ENCODE results near the gene NLRP3. TPM values are rescaled to one million over a fixed set of nuclear protein-coding genes. Genes with fewer than 3 reads are reported as not detected.

NLRP3 gene
- total RNA-seq, 4 donors from 2014 or later = 0.29 to 0.56 (median 0.47) TPM

DNA sequence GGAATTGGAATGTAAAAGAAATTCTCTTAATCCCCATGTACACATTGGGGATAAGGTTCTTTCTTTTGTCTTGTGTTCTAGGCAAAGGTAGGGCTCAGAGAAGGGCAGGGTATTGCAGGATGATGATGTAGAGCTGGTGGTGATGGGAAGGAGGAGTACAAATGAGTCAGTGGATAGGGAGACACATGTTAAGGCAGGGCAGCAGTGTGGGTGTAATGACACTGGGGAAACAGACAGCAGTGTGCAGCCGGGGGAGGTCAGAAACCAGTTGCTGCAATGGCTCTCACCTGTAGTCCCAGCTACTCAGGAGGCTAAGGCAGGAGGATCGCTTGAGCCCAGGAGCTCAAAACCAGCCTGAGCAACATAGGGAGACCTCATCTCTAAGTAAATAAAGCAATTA, 5.1 kb downstream of the NLRP3 start:
- Histone ChIP-seq H3K36me3 (no peaks in the 10 kb centered on the region), H3K4me1 (no peaks in the 10 kb centered on the region), H3K9me3 (no peaks in the 10 kb centered on the region), H3K4me3 (no peak overlapping the region), H3K27ac (no peak overlapping the region), H3K27me3 (no peaks in the 10 kb centered on the region)
- TF ChIP-seq, protein P1, sequence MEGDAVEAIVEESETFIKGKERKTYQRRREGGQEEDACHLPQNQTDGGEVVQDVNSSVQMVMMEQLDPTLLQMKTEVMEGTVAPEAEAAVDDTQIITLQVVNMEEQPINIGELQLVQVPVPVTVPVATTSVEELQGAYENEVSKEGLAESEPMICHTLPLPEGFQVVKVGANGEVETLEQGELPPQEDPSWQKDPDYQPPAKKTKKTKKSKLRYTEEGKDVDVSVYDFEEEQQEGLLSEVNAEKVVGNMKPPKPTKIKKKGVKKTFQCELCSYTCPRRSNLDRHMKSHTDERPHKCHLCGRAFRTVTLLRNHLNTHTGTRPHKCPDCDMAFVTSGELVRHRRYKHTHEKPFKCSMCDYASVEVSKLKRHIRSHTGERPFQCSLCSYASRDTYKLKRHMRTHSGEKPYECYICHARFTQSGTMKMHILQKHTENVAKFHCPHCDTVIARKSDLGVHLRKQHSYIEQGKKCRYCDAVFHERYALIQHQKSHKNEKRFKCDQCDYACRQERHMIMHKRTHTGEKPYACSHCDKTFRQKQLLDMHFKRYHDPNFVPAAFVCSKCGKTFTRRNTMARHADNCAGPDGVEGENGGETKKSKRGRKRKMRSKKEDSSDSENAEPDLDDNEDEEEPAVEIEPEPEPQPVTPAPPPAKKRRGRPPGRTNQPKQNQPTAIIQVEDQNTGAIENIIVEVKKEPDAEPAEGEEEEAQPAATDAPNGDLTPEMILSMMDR (IDR thresholded peaks at IDR 0.05 in 4 of 5, conservative IDR thresholded peaks at IDR 0.05 in 1 of 5) = no peak
- no peak for TF ChIP-seq POLR2A (IDR thresholded peaks at IDR 0.05)
- in situ Hi-C loops (cut with MboI; ENCODE audit: low sequenced_read_pairs in 4 of 4) = no loop called here
- DNase-seq (no peak), ATAC-seq (no peak)
- intact Hi-C loops (cut with DNase I; ENCODE audit: low total_unique reads) = no loop called here

DNA sequence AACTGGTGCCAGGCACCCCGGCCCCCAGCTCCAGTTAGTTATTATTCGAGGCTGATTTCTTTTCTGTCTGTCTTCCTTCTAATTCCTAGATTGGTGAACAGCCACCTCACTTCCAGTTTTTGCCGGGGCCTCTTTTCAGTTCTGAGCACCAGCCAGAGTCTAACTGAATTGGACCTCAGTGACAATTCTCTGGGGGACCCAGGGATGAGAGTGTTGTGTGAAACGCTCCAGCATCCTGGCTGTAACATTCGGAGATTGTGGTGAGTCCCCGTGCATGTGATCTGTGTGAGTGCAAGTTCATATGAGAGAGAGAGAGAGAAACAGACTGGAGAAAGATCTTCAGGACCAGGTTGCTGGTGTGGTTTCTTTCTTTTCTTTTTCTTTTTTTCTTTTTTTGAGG, 13.5 kb downstream of the NLRP3 start:
- H3K27ac ChIP-seq = no peak overlapping the region
- intact Hi-C loops (cut with DNase I; ENCODE audit: low total_unique reads) (no loop called here), in situ Hi-C loops (cut with MboI; ENCODE audit: low sequenced_read_pairs in 4 of 4) (no loop called here)
- no peaks in the 10 kb centered on the region for H3K9me3 ChIP-seq
- ATAC-seq = peak in 1 of 2 donors; percentile 30
- no peak overlapping the region for H3K4me3 ChIP-seq
- no peaks in the 10 kb centered on the region for H3K4me1 ChIP-seq
- TF ChIP-seq, protein P1 (IDR thresholded peaks at IDR 0.05 in 4 of 5, conservative IDR thresholded peaks at IDR 0.05 in 1 of 5) = no peak
- TF ChIP-seq POLR2A (IDR thresholded peaks at IDR 0.05) = no peak
- no peaks in the 10 kb centered on the region for H3K27me3 ChIP-seq
- DNase-seq = no peak
- no peaks in the 10 kb centered on the region for H3K36me3 ChIP-seq

DNA sequence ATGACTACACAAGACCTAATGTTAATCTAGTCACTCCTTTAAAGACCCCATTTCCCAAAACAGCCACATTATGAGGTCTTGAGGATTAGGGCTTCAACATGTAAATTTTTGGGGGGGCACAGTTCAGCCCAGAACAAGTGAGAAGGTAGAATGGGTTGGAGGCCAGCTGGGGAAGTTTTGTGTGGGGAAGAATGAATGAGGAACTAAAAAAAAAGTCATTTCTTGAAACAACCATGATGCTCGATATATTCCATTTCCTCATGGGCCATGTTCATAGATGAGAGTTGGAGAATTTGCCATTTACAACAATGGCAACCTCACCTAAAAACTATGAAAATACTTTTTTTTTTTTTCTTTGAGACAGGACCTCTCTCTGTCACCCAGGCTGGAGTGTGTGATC, 14.5 kb downstream of the NLRP3 start:
- Histone ChIP-seq H3K27me3 (no peaks in the 10 kb centered on the region), H3K4me1 (no peaks in the 10 kb centered on the region), H3K36me3 (no peaks in the 10 kb centered on the region), H3K27ac (no peak overlapping the region), H3K9me3 (no peaks in the 10 kb centered on the region), H3K4me3 (no peak overlapping the region)
- no peak for ATAC-seq
- no peak for DNase-seq
- no peak for TF ChIP-seq POLR2A (IDR thresholded peaks at IDR 0.05)
- TF ChIP-seq, protein P1 (IDR thresholded peaks at IDR 0.05 in 4 of 5, conservative IDR thresholded peaks at IDR 0.05 in 1 of 5) = no peak
- intact Hi-C loops (cut with DNase I; ENCODE audit: low total_unique reads) = no loop called here
- in situ Hi-C loops (cut with MboI; ENCODE audit: low sequenced_read_pairs in 4 of 4) = no loop called here

DNA sequence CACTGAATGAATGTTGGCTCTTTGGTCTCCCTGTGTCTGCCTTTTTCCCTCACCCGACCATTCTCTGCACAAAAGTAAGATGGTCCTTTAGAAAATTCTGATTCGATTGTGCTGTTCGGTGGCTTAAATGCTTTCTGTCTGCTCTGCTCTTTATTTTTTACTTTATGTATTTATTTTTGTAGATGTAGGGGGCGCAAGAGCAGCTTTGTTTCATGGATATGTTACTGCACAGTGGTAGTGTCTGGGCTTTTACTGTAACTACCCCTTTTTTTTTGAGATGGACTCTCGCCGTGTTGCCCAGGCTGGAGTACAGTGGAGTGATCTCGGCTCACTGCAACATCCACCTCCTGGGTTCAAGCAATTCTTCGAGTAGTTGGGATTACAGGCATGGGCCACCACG, 15.7 kb downstream of the NLRP3 start:
- Histone ChIP-seq H3K4me3 (no peak overlapping the region), H3K36me3 (no peaks in the 10 kb centered on the region), H3K4me1 (no peaks in the 10 kb centered on the region), H3K27me3 (no peaks in the 10 kb centered on the region), H3K27ac (no peak overlapping the region), H3K9me3 (no peaks in the 10 kb centered on the region)
- in situ Hi-C loops (cut with MboI; ENCODE audit: low sequenced_read_pairs in 4 of 4) (no loop called here), intact Hi-C loops (cut with DNase I; ENCODE audit: low total_unique reads) (no loop called here)
- DNase-seq (no peak), ATAC-seq (no peak)
- no peak for TF ChIP-seq POLR2A (IDR thresholded peaks at IDR 0.05)
- TF ChIP-seq, protein P1 (IDR thresholded peaks at IDR 0.05 in 4 of 5, conservative IDR thresholded peaks at IDR 0.05 in 1 of 5) = no peak

DNA sequence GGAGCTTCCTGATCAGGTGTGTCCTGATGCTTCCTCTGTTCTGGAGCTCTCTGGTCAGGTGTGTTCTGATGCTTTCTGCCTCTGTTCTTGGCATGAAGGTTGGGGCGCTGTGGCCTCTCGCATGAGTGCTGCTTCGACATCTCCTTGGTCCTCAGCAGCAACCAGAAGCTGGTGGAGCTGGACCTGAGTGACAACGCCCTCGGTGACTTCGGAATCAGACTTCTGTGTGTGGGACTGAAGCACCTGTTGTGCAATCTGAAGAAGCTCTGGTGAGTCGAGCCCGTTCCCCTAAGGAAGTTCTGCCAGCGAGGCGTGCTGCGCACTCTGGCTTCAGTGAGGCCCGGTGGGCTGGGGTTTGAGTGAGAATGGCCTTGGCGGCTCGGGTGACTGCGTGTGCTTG, 18.0 kb downstream of the NLRP3 start:
- intact Hi-C loops (cut with DNase I; ENCODE audit: low total_unique reads) = no loop called here
- Histone ChIP-seq H3K4me1 (no peaks in the 10 kb centered on the region), H3K27me3 (no peaks in the 10 kb centered on the region), H3K9me3 (no peaks in the 10 kb centered on the region), H3K4me3 (no peak overlapping the region), H3K27ac (no peak overlapping the region), H3K36me3 (no peaks in the 10 kb centered on the region)
- DNase-seq (no peak), ATAC-seq (no peak)
- TF ChIP-seq POLR2A (IDR thresholded peaks at IDR 0.05) = no peak
- in situ Hi-C loops (cut with MboI; ENCODE audit: low sequenced_read_pairs in 4 of 4) = no loop called here
